SK-N-SH (cell line): Measurements from ENCODE around the gene TRMU. TPM values are rescaled to one million over a fixed set of nuclear protein-coding genes. Genes with fewer than 3 reads are reported as not detected.

Source experiments
- CTCF ChIA-PET: fragments of 300-600, 350-600 bp; formaldehyde crosslinking; extraction: SDS; loops from one replicate; lab custom pipeline; 2021; lab: Yijun Ruan, JAX
- POLR2A ChIA-PET: fragments of 350-600 bp; sonication (Branson Sonifier 250); formaldehyde crosslinking; extraction: SDS; loops from one replicate; lab custom pipeline; 2020; ENCODE audit warnings: antibody characterized with exemption, inconsistent platforms; lab: Yijun Ruan, JAX
- DNase-seq: peaks from one replicate; pipeline ENCODE4 v3.0.0; 2012
- H2AFZ ChIP-seq: fragments of 200-600 bp; sonication (generic); 2 replicates; pipeline ENCODE4 v1.8.1; 2016; ENCODE audit warnings: antibody characterized with exemption, mild to moderate bottlenecking, low read depth
- H3F3A ChIP-seq: fragments of 200-600 bp; sonication (generic); replicated peaks from 2 replicates; pipeline ENCODE3; 2016; ENCODE audit warnings: antibody characterized with exemption, mild to moderate bottlenecking; ENCODE audit not compliant: insufficient read depth
- H3K27ac ChIP-seq, 2 experiments: fragments of 200-500 bp in 1 of 2; fragments of 200-600 bp in 1 of 2; sonication (Bioruptor generic) in 1 of 2; sonication (generic), shearing (Covaris generic) in 1 of 2; 2 replicates each; pipeline versions ENCODE4 v1.5.1 to v1.6.1; 2014 to 2016; ENCODE audit warnings: low read depth in 2 of 2, inconsistent platforms in 1 of 2, low read length in 1 of 2, mild to moderate bottlenecking in 1 of 2, mixed read lengths in 1 of 2
- H3K27me3 ChIP-seq: fragments of 200-600 bp; sonication (generic), shearing (Covaris generic); 2 replicates; pipeline ENCODE4 v1.6.1; 2016; ENCODE audit warnings: mixed run types; ENCODE audit not compliant: insufficient read depth
- H3K36me3 ChIP-seq, 2 experiments: fragments of 200-500 bp in 1 of 2; fragments of 200-600 bp in 1 of 2; sonication (Bioruptor generic) in 1 of 2; sonication (generic) in 1 of 2; replicated peaks in 1 of 2; 2 replicates each; pipeline versions ENCODE3 to v1.5.1; 2014 to 2016; ENCODE audit warnings: low read length in 1 of 2, mild to moderate bottlenecking in 1 of 2; ENCODE audit not compliant: insufficient read depth in 2 of 2, control insufficient read depth in 1 of 2
- H3K4me1 ChIP-seq, 2 experiments: fragments of 200-500 bp in 1 of 2; fragments of 200-600 bp in 1 of 2; sonication (Bioruptor generic) in 1 of 2; sonication (generic), shearing (Covaris generic) in 1 of 2; 2 replicates each; pipeline versions ENCODE4 v1.5.1 to v1.6.1; 2014 to 2016; ENCODE audit warnings: low read depth in 1 of 2, low read length in 1 of 2, mixed run types in 1 of 2; ENCODE audit not compliant: insufficient read depth in 2 of 2, control insufficient read depth in 1 of 2
- H3K4me2 ChIP-seq: fragments of 200-600 bp; sonication (generic), shearing (Covaris generic); 2 replicates; pipeline ENCODE4 v1.6.1; 2017; ENCODE audit warnings: mixed run types
- H3K4me3 ChIP-seq, 2 experiments: fragments of 200-500 bp in 1 of 2; fragments of 200-600 bp in 1 of 2; sonication (Bioruptor generic) in 1 of 2; sonication (generic), shearing (Covaris generic) in 1 of 2; 2 replicates each; pipeline versions ENCODE4 v1.5.1 to v1.8.1; 2014 to 2016; ENCODE audit warnings: low read depth in 2 of 2, inconsistent platforms in 1 of 2, low read length in 1 of 2, mild to moderate bottlenecking in 1 of 2, mixed read lengths in 1 of 2, moderate library complexity in 1 of 2
- H3K79me2 ChIP-seq: fragments of 200-600 bp; sonication (generic); 2 replicates; pipeline ENCODE4 v1.8.1; 2017; ENCODE audit warnings: mild to moderate bottlenecking; ENCODE audit not compliant: insufficient read depth
- H3K9ac ChIP-seq: fragments of 200-600 bp; sonication (generic); 2 replicates; pipeline ENCODE4 v1.6.1; 2017; ENCODE audit warnings: mixed run types
- H3K9me2 ChIP-seq: fragments of 200-600 bp; sonication (generic); 2 replicates; pipeline ENCODE4 v1.6.1; 2017; ENCODE audit warnings: mixed run types
- H3K9me3 ChIP-seq: fragments of 200-600 bp; sonication (generic); 2 replicates; pipeline ENCODE4 v1.6.1; 2017; ENCODE audit warnings: mixed run types, mild to moderate bottlenecking, moderate library complexity
- H4K20me1 ChIP-seq: fragments of 200-600 bp; sonication (generic); 2 replicates; pipeline ENCODE4 v1.6.1; 2017; ENCODE audit warnings: mild to moderate bottlenecking, mixed run types; ENCODE audit not compliant: insufficient read depth
- CHD2 ChIP-seq: fragments of 150-350 bp; IDR thresholded peaks from 2 replicates; pipeline ENCODE4 v1.6.1; 2018; ENCODE audit warnings: low read length; ENCODE audit not compliant: partially characterized antibody
- EP300 ChIP-seq, 2 experiments: IDR thresholded peaks; 2 replicates each; pipeline versions ENCODE4 v1.4.0 to v1.6.1; 2012; ENCODE audit warnings: borderline replicate concordance in 1 of 2, low read depth in 1 of 2, low read length in 1 of 2
- FOSL2 ChIP-seq: IDR thresholded peaks from 2 replicates; pipeline ENCODE4 v1.4.0; 2012; ENCODE audit warnings: low read depth, mild to moderate bottlenecking, moderate library complexity, borderline replicate concordance
- JUND ChIP-seq: IDR thresholded peaks from 2 replicates; pipeline ENCODE4 v1.4.0; 2012
- NRF1 ChIP-seq: IDR thresholded peaks from 2 replicates; pipeline ENCODE4 v1.6.1; 2012; ENCODE audit warnings: low read depth, mild to moderate bottlenecking, low read length
- RCOR1 ChIP-seq: fragments of 150-350 bp; IDR thresholded peaks from 2 replicates; pipeline ENCODE4 v1.6.1; 2017; ENCODE audit warnings: antibody characterized with exemption, low read length
- RXRA ChIP-seq: IDR thresholded peaks from 2 replicates; pipeline ENCODE4 v1.4.0; 2012; ENCODE audit warnings: low read depth, mild to moderate bottlenecking, borderline replicate concordance
- TCF12 ChIP-seq: IDR thresholded peaks from 2 replicates; pipeline ENCODE4 v1.4.0; 2012
- TEAD4 ChIP-seq: IDR thresholded peaks from 2 replicates; pipeline ENCODE4 v1.4.0; 2012; ENCODE audit warnings: mild to moderate bottlenecking, borderline replicate concordance; ENCODE audit not compliant: insufficient read depth
- YY1 ChIP-seq: IDR thresholded peaks from 2 replicates; pipeline ENCODE4 v1.4.0; 2012; ENCODE audit warnings: low read depth, mild to moderate bottlenecking
- WGBS: methylation state at CpG from one replicate; pipeline ENCODE4 v1.1.6; 2017; ENCODE audit warnings: low lambda C conversion rate; 5-methylcytosine and 5-hydroxymethylcytosine counted together
- polyA plus RNA-seq, 3 experiments: library from polyadenylated mRNA; depleted of rRNA; stranded (reverse); fragments of >200 nt; gene quantifications; 2 replicates each; pipeline ENCODE4 v1.2.3, GENCODE V29; 2012
- TF ChIP-seq, protein P1 (sequence below): IDR thresholded peaks from 2 replicates; pipeline ENCODE4; 2012
- TF ChIP-seq, protein P2 (sequence below): IDR thresholded peaks from 2 replicates; pipeline ENCODE4 v1.4.0; 2012; ENCODE audit warnings: low read depth, borderline replicate concordance
- TF ChIP-seq, protein P3 (sequence below): fragments of 150-350 bp; IDR thresholded peaks from 2 replicates; pipeline ENCODE4 v1.6.1; 2016; ENCODE audit warnings: mild to moderate bottlenecking, low read depth, low read length
- TF ChIP-seq, protein P4 (sequence below): fragments of 150-350 bp; IDR thresholded peaks from 2 replicates; pipeline ENCODE4 v1.6.1; 2017; ENCODE audit warnings: antibody characterized with exemption, low read length, low read depth, borderline replicate concordance

TRMU gene
- polyA plus RNA-seq, 1 of the 3 experiments (the other 2 are of a cell fraction): 47.1 TPM

DNA sequence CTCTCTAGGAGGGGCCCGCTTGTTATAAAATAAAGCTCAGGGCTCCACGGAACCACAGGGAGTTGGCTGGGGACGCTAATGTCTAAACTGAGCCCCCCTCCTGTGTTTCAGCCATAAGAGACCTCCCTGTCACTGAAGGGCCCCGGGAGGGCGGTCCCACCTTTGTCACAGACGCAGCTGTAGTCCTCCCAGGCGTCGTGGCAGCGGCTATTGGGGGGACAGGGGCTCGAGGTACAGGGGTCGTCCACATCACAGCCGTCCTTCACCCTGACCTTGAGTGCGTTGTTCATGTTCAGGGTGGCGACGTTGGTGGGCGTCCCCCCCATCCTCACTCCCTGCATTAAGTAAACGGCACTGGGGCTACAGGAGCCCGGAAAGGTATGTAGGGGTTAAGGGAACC, 62.0 kb downstream of the TRMU start:
- H3K36me3 ChIP-seq: no peaks in the 10 kb centered on the region
- no peaks in the 10 kb centered on the region for H4K20me1 ChIP-seq
- TF ChIP-seq NRF1: no peak
- no peak for TF ChIP-seq RCOR1
- no peak for TF ChIP-seq JUND
- no peak for TF ChIP-seq EP300 (IDR thresholded peaks at IDR 0.05; ENCODE audit: borderline replicate concordance in 1 of 2, low read depth in 1 of 2, low read length in 1 of 2)
- TF ChIP-seq TEAD4: no peak
- TF ChIP-seq, protein P1, sequence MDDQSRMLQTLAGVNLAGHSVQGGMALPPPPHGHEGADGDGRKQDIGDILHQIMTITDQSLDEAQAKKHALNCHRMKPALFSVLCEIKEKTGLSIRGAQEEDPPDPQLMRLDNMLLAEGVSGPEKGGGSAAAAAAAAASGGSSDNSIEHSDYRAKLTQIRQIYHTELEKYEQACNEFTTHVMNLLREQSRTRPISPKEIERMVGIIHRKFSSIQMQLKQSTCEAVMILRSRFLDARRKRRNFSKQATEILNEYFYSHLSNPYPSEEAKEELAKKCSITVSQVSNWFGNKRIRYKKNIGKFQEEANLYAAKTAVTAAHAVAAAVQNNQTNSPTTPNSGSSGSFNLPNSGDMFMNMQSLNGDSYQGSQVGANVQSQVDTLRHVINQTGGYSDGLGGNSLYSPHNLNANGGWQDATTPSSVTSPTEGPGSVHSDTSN: no peak
- TF ChIP-seq, protein P2, sequence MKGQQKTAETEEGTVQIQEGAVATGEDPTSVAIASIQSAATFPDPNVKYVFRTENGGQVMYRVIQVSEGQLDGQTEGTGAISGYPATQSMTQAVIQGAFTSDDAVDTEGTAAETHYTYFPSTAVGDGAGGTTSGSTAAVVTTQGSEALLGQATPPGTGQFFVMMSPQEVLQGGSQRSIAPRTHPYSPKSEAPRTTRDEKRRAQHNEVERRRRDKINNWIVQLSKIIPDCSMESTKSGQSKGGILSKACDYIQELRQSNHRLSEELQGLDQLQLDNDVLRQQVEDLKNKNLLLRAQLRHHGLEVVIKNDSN: no peak
- TF ChIP-seq, protein P3, sequence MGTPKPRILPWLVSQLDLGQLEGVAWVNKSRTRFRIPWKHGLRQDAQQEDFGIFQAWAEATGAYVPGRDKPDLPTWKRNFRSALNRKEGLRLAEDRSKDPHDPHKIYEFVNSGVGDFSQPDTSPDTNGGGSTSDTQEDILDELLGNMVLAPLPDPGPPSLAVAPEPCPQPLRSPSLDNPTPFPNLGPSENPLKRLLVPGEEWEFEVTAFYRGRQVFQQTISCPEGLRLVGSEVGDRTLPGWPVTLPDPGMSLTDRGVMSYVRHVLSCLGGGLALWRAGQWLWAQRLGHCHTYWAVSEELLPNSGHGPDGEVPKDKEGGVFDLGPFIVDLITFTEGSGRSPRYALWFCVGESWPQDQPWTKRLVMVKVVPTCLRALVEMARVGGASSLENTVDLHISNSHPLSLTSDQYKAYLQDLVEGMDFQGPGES: no peak
- TF ChIP-seq FOSL2: no peak
- DNase-seq: no peak
- ChIA-PET CTCF (interaction anchor here (1.4 kb wide), 1 partner anchor 30 kb away, joined by 7 read pairs; no protein-coding TSS in a partner anchor), POLR2A (no interaction called here)
- no peak overlapping the region for H3K27ac ChIP-seq
- no peaks in the 10 kb centered on the region for H3K27me3 ChIP-seq
- no peak overlapping the region for H3K4me3 ChIP-seq
- no peaks in the 10 kb centered on the region for H3F3A ChIP-seq
- no peak overlapping the region for H3K9ac ChIP-seq
- H3K9me3 ChIP-seq: no peaks in the 10 kb centered on the region
- no peak overlapping the region for H2AFZ ChIP-seq
- H3K4me2 ChIP-seq: no peak overlapping the region
- no peaks in the 10 kb centered on the region for H3K79me2 ChIP-seq
- H3K4me1 ChIP-seq: no peaks in the 10 kb centered on the region
- no peaks in the 10 kb centered on the region for H3K9me2 ChIP-seq
- 74% methylated on average over 17 of the region's 18 CpGs for WGBS

DNA sequence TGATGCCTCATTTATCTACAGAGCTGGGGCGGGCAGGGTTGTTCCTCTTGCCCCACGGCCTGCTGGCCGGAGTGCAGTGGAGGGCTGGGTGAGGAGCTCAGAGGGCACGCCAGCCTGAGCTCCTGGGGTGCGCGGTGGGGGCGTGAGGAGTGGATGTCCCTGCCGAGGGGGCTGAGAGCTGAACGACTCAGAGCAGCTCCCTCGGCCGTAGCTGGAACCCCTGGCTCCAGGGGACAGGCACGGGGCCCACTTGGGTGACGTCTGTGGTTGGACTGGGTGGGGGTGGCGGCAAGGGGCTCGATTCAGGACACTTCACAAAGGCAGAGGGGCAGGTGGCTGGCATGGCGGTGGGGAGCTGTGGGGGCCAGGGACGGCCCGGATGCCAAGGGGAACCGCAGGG, 62.4 kb downstream of the TRMU start:
- ChIA-PET CTCF (interaction anchor here (1.4 kb wide), 1 partner anchor 30 kb away, joined by 7 read pairs; no protein-coding TSS in a partner anchor), POLR2A (interaction anchor here (0.5 kb wide), 1 partner anchor 191 kb away, joined by 3 read pairs; no protein-coding TSS in a partner anchor)
- Histone ChIP-seq H3K9ac (no peak overlapping the region), H3K36me3 (no peaks in the 10 kb centered on the region), H3K27me3 (no peaks in the 10 kb centered on the region), H3K4me1 (no peaks in the 10 kb centered on the region), H3F3A (no peaks in the 10 kb centered on the region), H3K27ac (no peak overlapping the region), H4K20me1 (no peaks in the 10 kb centered on the region), H3K9me2 (no peaks in the 10 kb centered on the region), H3K4me3 (no peak overlapping the region), H3K9me3 (no peaks in the 10 kb centered on the region), H3K4me2 (no peak overlapping the region), H2AFZ (no peak overlapping the region), H3K79me2 (no peaks in the 10 kb centered on the region)
- DNase-seq: no peak
- TF ChIP-seq, protein P3: no peak
- TF ChIP-seq, protein P4, sequence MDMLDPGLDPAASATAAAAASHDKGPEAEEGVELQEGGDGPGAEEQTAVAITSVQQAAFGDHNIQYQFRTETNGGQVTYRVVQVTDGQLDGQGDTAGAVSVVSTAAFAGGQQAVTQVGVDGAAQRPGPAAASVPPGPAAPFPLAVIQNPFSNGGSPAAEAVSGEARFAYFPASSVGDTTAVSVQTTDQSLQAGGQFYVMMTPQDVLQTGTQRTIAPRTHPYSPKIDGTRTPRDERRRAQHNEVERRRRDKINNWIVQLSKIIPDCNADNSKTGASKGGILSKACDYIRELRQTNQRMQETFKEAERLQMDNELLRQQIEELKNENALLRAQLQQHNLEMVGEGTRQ: no peak
- TF ChIP-seq YY1 (no peak), CHD2 (no peak), TCF12 (no peak), RXRA (no peak), NRF1 (no peak), FOSL2 (no peak)
- TF ChIP-seq, protein P2: no peak
- 80% methylated on average over 16 of the region's 19 CpGs for WGBS
